Gastroesophageal sphincter (tissue), 4 donors: ENCODE results near the gene GAGE12H. TPM values are rescaled to one million over a fixed set of nuclear protein-coding genes. Genes with fewer than 3 reads are reported as not detected.

ENCODE experiments used
- ATAC-seq: fragments of 150-250 bp; one replicate; pipeline ENCODE4 v1.9.1; 2016; ENCODE audit warnings: mild to moderate bottlenecking, moderate library complexity
- H3K27ac ChIP-seq, 4 donors: fragments of 200-600 bp; sonication (generic) in 3 of 4; 1 replicate in 3 of 4; 2 replicates in 1 of 4; pipeline ENCODE4 v1.5.1; 2016 to 2019
- H3K27me3 ChIP-seq: fragments of 200-600 bp; sonication (generic); one replicate; pipeline ENCODE4 v1.5.1; 2019
- H3K36me3 ChIP-seq, 2 donors: fragments of 200-600 bp; sonication (generic); one replicate each; pipeline ENCODE4 v1.5.1; 2019; ENCODE audit warnings: control low read depth in 1 of 2
- H3K4me1 ChIP-seq, 3 donors: fragments of 200-600 bp; sonication (generic); 1 replicate in 2 of 3; 2 replicates in 1 of 3; pipeline ENCODE4 v1.5.1; 2016 to 2019; ENCODE audit warnings: control low read depth in 2 of 3
- H3K4me3 ChIP-seq, 2 donors: fragments of 200-600 bp; sonication (generic); one replicate each; pipeline ENCODE4 v1.5.1; 2019; ENCODE audit warnings: mild to moderate bottlenecking in 1 of 2, moderate library complexity in 1 of 2
- H3K9me3 ChIP-seq, 3 donors: fragments of 200-600 bp; sonication (generic); one replicate each; pipeline ENCODE4 v1.5.1; 2017 to 2019; ENCODE audit warnings: control low read depth in 2 of 3
- EP300 ChIP-seq: sonication (generic); formaldehyde crosslinking; IDR thresholded peaks from one replicate; pipeline ENCODE4 v1.6.1; 2017; ENCODE audit warnings: antibody characterized with exemption, mild to moderate bottlenecking
- POLR2A ChIP-seq, 2 donors: fragments of 450-650 bp; IDR thresholded peaks; one replicate each; pipeline ENCODE4 v1.6.1; 2017; ENCODE audit warnings: antibody characterized with exemption in 2 of 2, mild to moderate bottlenecking in 2 of 2, moderate library complexity in 1 of 2
- POLR2AphosphoS5 ChIP-seq: sonication (generic); formaldehyde crosslinking; IDR thresholded peaks from one replicate; pipeline ENCODE4 v1.6.1; 2017; ENCODE audit warnings: antibody characterized with exemption
- WGBS, 2 donors: methylation state at CpG; one replicate each; pipeline ENCODE4 v1.1.5; 2018; ENCODE audit warnings: low coverage in 1 of 2; 5-methylcytosine and 5-hydroxymethylcytosine counted together
- small RNA-seq, 4 donors: library from RNA; depleted of rRNA; stranded (forward); fragments of <200 nt; gene quantifications; one replicate each; pipeline ENCODE3, GENCODE V24; 2016
- total RNA-seq, 4 donors: library from RNA; depleted of rRNA; stranded (reverse); fragments of >200 nt; gene quantifications; one replicate each; pipeline ENCODE4 v1.1.0, GENCODE V29; 2016
- TF ChIP-seq, protein P1 (sequence below), 4 experiments: fragments of 200-600 bp in 2 of 4; fragments of 450-650 bp in 2 of 4; sonication (generic) in 1 of 4; IDR thresholded peaks; one replicate each; pipeline ENCODE4 v1.5.1; 2017 to 2019; ENCODE audit warnings: antibody characterized with exemption in 4 of 4, mild to moderate bottlenecking in 2 of 4, moderate library complexity in 2 of 4

The GAGE12H gene
- total RNA-seq, 4 donors from 2014 or later = not detected

DNA sequence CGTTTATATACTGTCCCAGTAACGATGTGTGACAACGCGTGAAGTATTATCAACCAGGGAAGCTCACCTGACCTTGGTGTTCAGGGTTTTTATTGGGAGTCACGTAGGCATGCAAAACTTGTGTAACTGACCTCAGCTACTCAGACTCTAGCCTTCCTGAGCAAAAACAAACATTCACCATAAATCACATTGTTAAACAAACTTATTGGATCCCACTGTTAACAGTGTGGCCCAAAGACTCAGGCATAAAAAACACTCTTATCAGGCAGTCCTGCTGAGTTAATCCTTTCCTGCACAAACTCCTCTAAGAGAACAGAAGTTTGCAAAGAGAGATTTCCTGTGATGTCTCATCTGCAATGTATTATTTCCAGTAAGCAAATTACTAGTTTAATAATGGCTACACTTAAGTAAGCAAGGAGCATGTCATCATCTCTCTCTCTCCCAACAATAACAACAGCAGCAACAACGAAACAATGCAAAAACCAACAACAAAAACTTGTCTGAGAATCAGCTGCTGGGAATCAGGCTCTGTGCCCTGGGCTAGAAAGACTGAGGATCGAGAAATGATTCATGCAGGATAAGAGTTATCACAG lies 31.1 kb downstream of the GAGE12H start:
- Histone ChIP-seq H3K27ac (no peak overlapping the region), H3K27me3 (no peaks in the 10 kb centered on the region), H3K4me1 (no peaks in the 10 kb centered on the region), H3K4me3 (no peak overlapping the region), H3K36me3 (no peaks in the 10 kb centered on the region), H3K9me3 (no peaks in the 10 kb centered on the region)
- TF ChIP-seq POLR2AphosphoS5 (no peak), EP300 (no peak), POLR2A (IDR thresholded peaks at IDR 0.05) (no peak)
- TF ChIP-seq, protein P1, sequence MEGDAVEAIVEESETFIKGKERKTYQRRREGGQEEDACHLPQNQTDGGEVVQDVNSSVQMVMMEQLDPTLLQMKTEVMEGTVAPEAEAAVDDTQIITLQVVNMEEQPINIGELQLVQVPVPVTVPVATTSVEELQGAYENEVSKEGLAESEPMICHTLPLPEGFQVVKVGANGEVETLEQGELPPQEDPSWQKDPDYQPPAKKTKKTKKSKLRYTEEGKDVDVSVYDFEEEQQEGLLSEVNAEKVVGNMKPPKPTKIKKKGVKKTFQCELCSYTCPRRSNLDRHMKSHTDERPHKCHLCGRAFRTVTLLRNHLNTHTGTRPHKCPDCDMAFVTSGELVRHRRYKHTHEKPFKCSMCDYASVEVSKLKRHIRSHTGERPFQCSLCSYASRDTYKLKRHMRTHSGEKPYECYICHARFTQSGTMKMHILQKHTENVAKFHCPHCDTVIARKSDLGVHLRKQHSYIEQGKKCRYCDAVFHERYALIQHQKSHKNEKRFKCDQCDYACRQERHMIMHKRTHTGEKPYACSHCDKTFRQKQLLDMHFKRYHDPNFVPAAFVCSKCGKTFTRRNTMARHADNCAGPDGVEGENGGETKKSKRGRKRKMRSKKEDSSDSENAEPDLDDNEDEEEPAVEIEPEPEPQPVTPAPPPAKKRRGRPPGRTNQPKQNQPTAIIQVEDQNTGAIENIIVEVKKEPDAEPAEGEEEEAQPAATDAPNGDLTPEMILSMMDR (IDR thresholded peaks at IDR 0.05) = no peak
- ATAC-seq = no peak
- WGBS, 2 donors = 33 to 53% methylated on average over 6 to 7 of the region's 7 CpGs

DNA sequence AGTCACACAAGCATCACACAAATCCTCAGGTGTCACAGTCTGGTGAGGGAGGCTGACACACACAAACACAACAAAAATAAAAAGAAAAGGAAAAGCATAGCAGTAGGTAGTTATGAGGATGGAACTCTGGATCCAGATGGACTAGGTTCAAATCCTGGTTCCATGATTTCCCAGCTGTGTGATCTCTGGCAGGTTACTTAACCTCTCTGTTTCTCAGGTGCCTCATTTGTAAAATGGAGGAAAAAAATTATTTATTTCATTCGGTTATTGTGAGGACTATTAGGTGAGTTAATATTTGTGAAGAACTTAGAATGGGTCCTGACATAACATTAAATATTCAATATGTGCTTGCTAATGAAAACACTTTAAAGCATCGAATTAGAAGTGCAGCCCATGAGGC lies 38.8 kb downstream of the GAGE12H start:
- WGBS, 2 donors = 58 to 93% methylated on average over 1 to 2 of the region's 2 CpGs
- Histone ChIP-seq H3K36me3 (no peaks in the 10 kb centered on the region), H3K9me3 (no peaks in the 10 kb centered on the region), H3K27me3 (no peaks in the 10 kb centered on the region), H3K4me1 (no peaks in the 10 kb centered on the region), H3K4me3 (no peak overlapping the region), H3K27ac (no peak overlapping the region)
- TF ChIP-seq POLR2A (IDR thresholded peaks at IDR 0.05) (no peak), EP300 (no peak)
- no peak for ATAC-seq

DNA sequence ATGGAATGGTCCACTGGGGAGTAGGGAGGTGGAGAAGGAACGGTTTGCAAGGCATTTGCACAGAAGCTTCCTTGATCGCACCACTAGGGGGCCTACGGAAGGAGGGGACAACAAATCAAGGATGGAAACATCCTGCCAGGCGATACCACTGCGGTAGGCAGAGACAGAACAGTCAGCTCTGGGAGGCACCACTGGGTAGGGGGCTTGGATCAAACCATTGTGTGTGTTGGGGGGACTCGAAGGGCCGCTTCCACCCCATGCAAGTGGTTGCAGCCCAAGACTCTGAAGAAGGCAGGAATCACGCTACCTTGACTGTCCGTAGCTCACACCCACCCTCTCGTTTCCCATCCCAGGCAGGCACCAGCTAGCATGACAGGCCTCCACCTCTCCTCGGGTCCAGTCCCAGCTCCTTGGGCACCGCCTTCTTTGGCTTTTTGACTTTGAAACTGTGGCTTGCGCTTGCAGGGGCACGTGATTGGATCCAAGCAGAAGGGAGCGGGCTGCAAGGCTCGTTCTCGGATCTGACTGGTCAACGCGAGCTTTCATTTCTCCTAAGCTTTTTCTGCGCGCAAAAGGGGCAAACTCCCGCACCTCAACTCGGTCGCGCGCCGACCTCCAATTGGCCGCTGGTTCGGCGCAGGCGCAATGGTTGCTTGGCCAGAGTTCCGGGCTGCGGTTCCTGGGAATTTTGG lies 47.5 kb downstream of the GAGE12H start:
- WGBS, 2 donors = 69% methylated on average over 19 of the region's 33 CpGs; no CpG with 5 or more reads in 1 of the 2 donors

More for the DNA sequence above, 47.5 kb downstream of the GAGE12H start:
- H3K4me1 ChIP-seq = no peaks in the 10 kb centered on the region
- H3K9me3 ChIP-seq = peaks cover 0 to 9% (median 0%) of the 10 kb centered on the region in 3 donors
- no peaks in the 10 kb centered on the region for H3K27me3 ChIP-seq
- H3K27ac ChIP-seq = no peak overlapping the region
- ATAC-seq = no peak
- TF ChIP-seq, protein P1 (IDR thresholded peaks at IDR 0.05) = peak in 1 of 4 experiments; percentile 17
- no peak for TF ChIP-seq EP300
- H3K4me3 ChIP-seq = no peak overlapping the region
- no peaks in the 10 kb centered on the region for H3K36me3 ChIP-seq

Small RNA genes within 50 kb of the gene (small RNA-seq; reads per million reads assigned to genes)
- 0 reads per million in 4 donors for gene GAGE12B

Other genes with a start within 250 kb of the GAGE12H start
- not detected for gene GAGE13, start 248.4 kb upstream of the GAGE12H start, total RNA-seq
- gene GAGE12C, start 47.8 kb upstream of the GAGE12H start, total RNA-seq = not detected
- gene GAGE12D, start 38.2 kb upstream of the GAGE12H start, total RNA-seq = not detected
- not detected for gene GAGE12E, start 28.7 kb upstream of the GAGE12H start, total RNA-seq
- gene GAGE12F, start 19.1 kb upstream of the GAGE12H start, total RNA-seq = not detected
- not detected for gene GAGE12G, start 9.5 kb upstream of the GAGE12H start, total RNA-seq
- gene GAGE2A, start 9.5 kb downstream of the GAGE12H start, total RNA-seq = not detected
- not detected for gene GAGE1, start 19.1 kb downstream of the GAGE12H start, total RNA-seq
- gene PAGE1, start 116.0 kb downstream of the GAGE12H start, total RNA-seq = not detected
- 1 to 10 TPM in 3 of 4 donors, not detected in 1; 2.8 to 4.6 (median 4.5) TPM for gene PAGE4, start 249.4 kb downstream of the GAGE12H start, total RNA-seq